Measurements from ENCODE around the gene CEND1.
A peak's percentile ranks its signal among the peaks of the same experiment; 100 is the strongest.

DNA sequence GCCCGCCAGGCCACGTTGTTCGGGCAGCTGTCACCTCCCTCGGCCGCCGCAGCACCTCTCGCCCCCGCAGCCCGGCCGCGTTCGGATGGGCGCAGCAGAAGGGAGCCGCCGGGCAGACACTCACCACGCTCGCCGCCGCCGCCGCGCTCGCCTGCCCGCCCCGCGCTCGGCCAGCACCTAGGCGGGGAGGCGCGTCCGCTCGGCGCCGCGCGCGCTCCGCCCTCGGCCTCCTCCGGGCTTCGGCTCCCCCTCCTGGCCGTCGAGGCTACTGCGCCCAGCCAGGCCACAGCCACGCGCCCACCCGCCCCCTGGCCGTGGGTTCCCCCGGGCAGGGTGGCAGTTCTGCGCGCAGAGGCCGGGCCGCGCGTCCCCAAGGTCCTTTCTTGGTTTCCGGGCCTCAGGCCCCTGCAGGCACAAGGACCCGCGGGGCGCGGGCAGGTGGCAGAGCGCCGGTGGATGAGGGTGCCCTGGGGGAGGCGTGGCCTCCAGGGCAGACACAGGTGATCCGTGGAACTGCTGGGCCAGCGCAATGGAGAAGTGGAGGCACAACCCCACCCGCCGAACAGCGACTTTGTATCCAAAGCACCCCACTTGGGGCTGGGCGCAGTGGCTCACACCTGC, 8.3 kb upstream of the CEND1 start, which contains the start of gene SLC25A22:
- TF ChIP-seq POLR2A (IDR thresholded peaks at IDR 0.05; ENCODE audit: low read length) (peak; percentile 33), GATA1 (IDR thresholded peaks at IDR 0.05; ENCODE audit: low read depth, low read length) (no peak)
